ENCODE results near the gene TOMM40L. TPM values are rescaled to one million over a fixed set of nuclear protein-coding genes. Genes with fewer than 3 reads are reported as not detected.

Gene TOMM40L
- total RNA-seq, 2 experiments from 2014 or later: 11.0 to 20.1 TPM

DNA sequence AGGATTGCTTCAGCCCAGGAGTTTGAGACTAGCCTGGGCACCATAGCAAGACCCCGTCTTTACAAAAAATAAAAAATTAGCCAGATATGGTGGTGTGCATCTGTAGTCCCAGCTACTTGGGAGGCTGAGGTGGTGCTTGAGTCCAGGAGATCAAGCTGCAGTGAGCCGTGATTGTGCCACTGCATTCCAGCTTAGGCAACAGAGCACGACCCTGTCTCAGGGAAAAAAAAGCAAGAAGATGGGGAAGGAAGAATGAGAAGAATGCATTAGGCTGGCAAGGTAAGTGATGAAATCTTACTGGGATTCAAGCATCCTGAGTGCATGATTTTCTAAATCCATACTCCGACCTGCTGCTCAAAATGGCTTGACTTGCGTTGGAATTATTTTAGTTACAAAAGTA, 39.4 kb downstream of the TOMM40L start:
- Histone ChIP-seq H3K36me3 (ENCODE audit: insufficient read depth, low read length) (no peaks in the 10 kb centered on the region), H3K4me1 (ENCODE audit: insufficient read depth, low read length, poor library complexity, severe bottlenecking) (peaks cover 16% of the 10 kb centered on the region), H3K4me2 (ENCODE audit: low read length) (no peak overlapping the region), H3K9me3 (ENCODE audit: low read length) (no peaks in the 10 kb centered on the region), H3K4me3 (ENCODE audit: low read depth, low read length, poor library complexity, severe bottlenecking) (no peak overlapping the region), H3K79me2 (ENCODE audit: insufficient read depth, low read depth, low read length) (no peaks in the 10 kb centered on the region), H3K9me2 (ENCODE audit: insufficient read depth, low read length) (no peaks in the 10 kb centered on the region), H2AFZ (ENCODE audit: low read length) (no peak overlapping the region), H3K27ac (ENCODE audit: low read depth, low read length, poor library complexity, severe bottlenecking) (no peak overlapping the region), H4K20me1 (ENCODE audit: insufficient read depth, low read length) (no peaks in the 10 kb centered on the region)
- ChIA-PET POLR2A (no interaction called here), CTCF (ENCODE audit: unreplicated experiment) (no interaction called here)
- TF ChIP-seq, protein P1, sequence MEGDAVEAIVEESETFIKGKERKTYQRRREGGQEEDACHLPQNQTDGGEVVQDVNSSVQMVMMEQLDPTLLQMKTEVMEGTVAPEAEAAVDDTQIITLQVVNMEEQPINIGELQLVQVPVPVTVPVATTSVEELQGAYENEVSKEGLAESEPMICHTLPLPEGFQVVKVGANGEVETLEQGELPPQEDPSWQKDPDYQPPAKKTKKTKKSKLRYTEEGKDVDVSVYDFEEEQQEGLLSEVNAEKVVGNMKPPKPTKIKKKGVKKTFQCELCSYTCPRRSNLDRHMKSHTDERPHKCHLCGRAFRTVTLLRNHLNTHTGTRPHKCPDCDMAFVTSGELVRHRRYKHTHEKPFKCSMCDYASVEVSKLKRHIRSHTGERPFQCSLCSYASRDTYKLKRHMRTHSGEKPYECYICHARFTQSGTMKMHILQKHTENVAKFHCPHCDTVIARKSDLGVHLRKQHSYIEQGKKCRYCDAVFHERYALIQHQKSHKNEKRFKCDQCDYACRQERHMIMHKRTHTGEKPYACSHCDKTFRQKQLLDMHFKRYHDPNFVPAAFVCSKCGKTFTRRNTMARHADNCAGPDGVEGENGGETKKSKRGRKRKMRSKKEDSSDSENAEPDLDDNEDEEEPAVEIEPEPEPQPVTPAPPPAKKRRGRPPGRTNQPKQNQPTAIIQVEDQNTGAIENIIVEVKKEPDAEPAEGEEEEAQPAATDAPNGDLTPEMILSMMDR (conservative IDR thresholded peaks at IDR 0.05; ENCODE audit: low read length): no peak
- TF ChIP-seq EZH2phosphoT487 (IDR thresholded peaks at IDR 0.05; ENCODE audit: borderline replicate concordance, low read depth, low read length): no peak
- DNase-seq (ENCODE audit: low spot score): no peak
- BruUV-seq (replicated peaks): no TSS peak
- intact Hi-C loops (cut with micrococcal nuclease; ENCODE audit: unreplicated experiment): no loop called here

GRCh38 chr1:161266202-161266601, 40.3 kb downstream of the TOMM40L start:
- Histone ChIP-seq H3K36me3 (ENCODE audit: insufficient read depth, low read length) (no peaks in the 10 kb centered on the region), H3K4me3 (ENCODE audit: low read depth, low read length, poor library complexity, severe bottlenecking) (no peak overlapping the region), H3K9me3 (ENCODE audit: low read length) (no peaks in the 10 kb centered on the region), H3K27ac (ENCODE audit: low read depth, low read length, poor library complexity, severe bottlenecking) (no peak overlapping the region), H4K20me1 (ENCODE audit: insufficient read depth, low read length) (no peaks in the 10 kb centered on the region), H2AFZ (ENCODE audit: low read length) (no peak overlapping the region), H3K4me2 (ENCODE audit: low read length) (no peak overlapping the region), H3K4me1 (ENCODE audit: insufficient read depth, low read length, poor library complexity, severe bottlenecking) (peaks cover 7% of the 10 kb centered on the region), H3K79me2 (ENCODE audit: insufficient read depth, low read depth, low read length) (no peaks in the 10 kb centered on the region), H3K9me2 (ENCODE audit: insufficient read depth, low read length) (no peaks in the 10 kb centered on the region)
- TF ChIP-seq, protein P1 (conservative IDR thresholded peaks at IDR 0.05; ENCODE audit: low read length): no peak
- no peak for TF ChIP-seq EZH2phosphoT487 (IDR thresholded peaks at IDR 0.05; ENCODE audit: borderline replicate concordance, low read depth, low read length)
- intact Hi-C loops (cut with micrococcal nuclease; ENCODE audit: unreplicated experiment): no loop called here
- CTCF ChIA-PET (ENCODE audit: unreplicated experiment): no interaction called here
- POLR2A ChIA-PET: no interaction called here
- no peak for DNase-seq (ENCODE audit: low spot score)
- BruUV-seq (replicated peaks): no TSS peak

DNA sequence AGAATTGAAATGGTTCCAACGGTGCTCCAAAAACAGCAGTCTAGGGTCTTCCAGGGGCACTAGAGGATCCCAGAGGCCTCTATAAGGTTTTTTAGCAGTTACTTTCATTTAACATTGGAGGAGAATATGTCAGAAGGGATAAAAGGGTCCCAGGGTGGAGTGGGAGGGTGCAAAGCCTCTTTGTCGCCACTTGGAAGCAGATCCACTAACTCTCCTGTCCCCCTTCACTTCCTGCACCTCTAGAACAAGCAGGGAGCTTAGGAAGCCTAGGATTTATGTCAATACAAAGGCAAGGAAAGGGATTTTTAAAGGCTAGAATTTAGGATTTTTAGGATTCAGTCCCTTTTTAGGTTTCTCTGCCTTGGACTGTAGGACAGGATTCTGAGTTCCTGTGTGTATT, 41.0 kb downstream of the TOMM40L start:
- POLR2A ChIA-PET: no interaction called here
- no TSS peak for BruUV-seq (replicated peaks)
- Histone ChIP-seq H3K27ac (ENCODE audit: low read depth, low read length, poor library complexity, severe bottlenecking) (no peak overlapping the region), H3K4me3 (ENCODE audit: low read depth, low read length, poor library complexity, severe bottlenecking) (no peak overlapping the region), H3K4me2 (ENCODE audit: low read length) (no peak overlapping the region), H3K9me2 (ENCODE audit: insufficient read depth, low read length) (no peaks in the 10 kb centered on the region), H3K79me2 (ENCODE audit: insufficient read depth, low read depth, low read length) (no peaks in the 10 kb centered on the region), H3K36me3 (ENCODE audit: insufficient read depth, low read length) (no peaks in the 10 kb centered on the region), H4K20me1 (ENCODE audit: insufficient read depth, low read length) (no peaks in the 10 kb centered on the region), H3K9me3 (ENCODE audit: low read length) (no peaks in the 10 kb centered on the region), H3K4me1 (ENCODE audit: insufficient read depth, low read length, poor library complexity, severe bottlenecking) (peaks cover under 1% of the 10 kb centered on the region), H2AFZ (ENCODE audit: low read length) (no peak overlapping the region)
- no peak for TF ChIP-seq EZH2phosphoT487 (IDR thresholded peaks at IDR 0.05; ENCODE audit: borderline replicate concordance, low read depth, low read length)
- TF ChIP-seq, protein P1 (conservative IDR thresholded peaks at IDR 0.05; ENCODE audit: low read length): no peak
- intact Hi-C loops (cut with micrococcal nuclease; ENCODE audit: unreplicated experiment): no loop called here
- CTCF ChIA-PET (ENCODE audit: unreplicated experiment): no interaction called here
- no peak for DNase-seq (ENCODE audit: low spot score)
